HEK293T (cell line): ENCODE results near the gene NUDT7.

Experiments used
- ARNT ChIP-seq: fragments of 450-650 bp; IDR thresholded peaks from 2 replicates; pipeline ENCODE4 v1.6.1; 2017; ENCODE audit warnings: mild to moderate bottlenecking
- ELF4 ChIP-seq: fragments of 450-650 bp; IDR thresholded peaks from 2 replicates; pipeline ENCODE4 v1.6.1; 2017; ENCODE audit warnings: antibody characterized with exemption
- FOXK2 ChIP-seq: fragments of 450-650 bp; IDR thresholded peaks from 2 replicates; pipeline ENCODE4 v1.6.1; 2016; ENCODE audit warnings: mild to moderate bottlenecking
- FOXM1 ChIP-seq: fragments of 450-650 bp; IDR thresholded peaks from 2 replicates; pipeline ENCODE4 v1.6.1; 2017; ENCODE audit warnings: mild to moderate bottlenecking, borderline replicate concordance
- HDGF ChIP-seq: fragments of 450-650 bp; IDR thresholded peaks from 2 replicates; pipeline ENCODE4 v1.6.1; 2017; ENCODE audit warnings: antibody characterized with exemption, borderline replicate concordance
- L3MBTL2 ChIP-seq: fragments of 450-650 bp; conservative IDR thresholded peaks from 2 replicates; pipeline ENCODE4 v1.6.1; 2016; ENCODE audit warnings: mild to moderate bottlenecking
- PKNOX1 ChIP-seq: fragments of 450-650 bp; IDR thresholded peaks from 2 replicates; pipeline ENCODE4 v1.6.1; 2016
- SP1 ChIP-seq: fragments of 450-650 bp; IDR thresholded peaks from 2 replicates; pipeline ENCODE4 v1.6.1; 2017
- SUZ12 ChIP-seq: fragments of 450-650 bp; IDR thresholded peaks from 2 replicates; pipeline ENCODE4 v1.6.1; 2016; ENCODE audit warnings: mild to moderate bottlenecking
- TARDBP ChIP-seq: fragments of 450-650 bp; IDR thresholded peaks from 2 replicates; pipeline ENCODE4 v1.6.1; 2016

- TF ChIP-seq SUZ12 (no peak), ARNT (no peak), TARDBP (no peak), SP1 (no peak), PKNOX1 (no peak), FOXK2 (no peak), ELF4 (no peak), HDGF (no peak), FOXM1 (no peak), L3MBTL2 (no peak)
Observed at GRCh38 chr16:77679901-77680300, 42.4 kb upstream of the NUDT7 start.
